CD4-positive, alpha-beta T cell treated with Interleukin-4 for 1 hour (primary cell): ENCODE data around the gene ATP5MK.
A peak's percentile ranks its signal among the peaks of the same experiment; 100 is the strongest.
"Not testable (repeated sequence)": the region's sequence is repeated elsewhere in the genome, so short reads cannot be mapped to it uniquely, and the experiment has no call there.

ENCODE experiments used
- DNase-seq, 2 donors: peaks; one replicate each; pipeline ENCODE4 v3.0.0-alpha.2; 2020 to 2022

The ATP5MK gene

GRCh38 chr10:103396067-103396788 lies at the start of gene ATP5MK, which contains the start of gene PDCD11:
ATP5MK (minus strand) TSS chr10:103396475; CDS start chr10:103392457, 4,018 bp downstream.
PDCD11 (plus strand) TSS chr10:103396626; CDS start chr10:103398427, 1,801 bp downstream.
- peak; percentile 96 for DNase-seq

- DNase-seq: no peak
These were observed 49.1 kb upstream of the ATP5MK start for GRCh38 chr10:103445366-103445765.

GRCh38 chr10:103444478-103444877 lies 48.2 kb upstream of the ATP5MK start:
- no peak for DNase-seq

- DNase-seq: no peak
These were observed 47.4 kb upstream of the ATP5MK start for GRCh38 chr10:103443475-103444185.

- DNase-seq: no peak
These were observed 45.8 kb upstream of the ATP5MK start for GRCh38 chr10:103442031-103442461.

GRCh38 chr10:103441611-103442010 lies 45.3 kb upstream of the ATP5MK start:
- no peak for DNase-seq

- no peak for DNase-seq
These were observed 44.9 kb upstream of the ATP5MK start for GRCh38 chr10:103441206-103441605.

GRCh38 chr10:103440416-103440815 lies 44.1 kb upstream of the ATP5MK start:
- no peak for DNase-seq

GRCh38 chr10:103439776-103440175 lies 43.5 kb upstream of the ATP5MK start:
- no peak for DNase-seq

GRCh38 chr10:103433858-103434257 lies 37.6 kb upstream of the ATP5MK start:
- DNase-seq: no peak

- no peak for DNase-seq
These were observed 35.6 kb upstream of the ATP5MK start for GRCh38 chr10:103431902-103432301.

GRCh38 chr10:103429647-103430046 lies 33.4 kb upstream of the ATP5MK start:
- DNase-seq: peak in 1 of 2 donors; percentile 18

GRCh38 chr10:103428989-103429643 lies 32.8 kb upstream of the ATP5MK start:
- DNase-seq: no peak

GRCh38 chr10:103427866-103428265 lies 31.6 kb upstream of the ATP5MK start:
- no peak for DNase-seq

- DNase-seq: no peak
These were observed 27.5 kb upstream of the ATP5MK start for GRCh38 chr10:103423748-103424147.

GRCh38 chr10:103419101-103419500 lies 22.8 kb upstream of the ATP5MK start:
- no peak for DNase-seq

- no peak for DNase-seq
These were observed 21.3 kb upstream of the ATP5MK start for GRCh38 chr10:103417601-103418000.

GRCh38 chr10:103417148-103417469 lies 20.8 kb upstream of the ATP5MK start:
- DNase-seq: not testable (repeated sequence)

GRCh38 chr10:103416436-103417147 lies 20.3 kb upstream of the ATP5MK start:
- DNase-seq: peak; percentile 61 to 75

GRCh38 chr10:103415581-103415980 lies 19.3 kb upstream of the ATP5MK start:
- DNase-seq: no peak

- no peak for DNase-seq
These were observed 17.3 kb upstream of the ATP5MK start for GRCh38 chr10:103413564-103413963.

GRCh38 chr10:103397191-103397825 lies 1.0 kb upstream of the ATP5MK start:
- no peak for DNase-seq

GRCh38 chr10:103396789-103397087 lies 463 bp upstream of the ATP5MK start:
- DNase-seq: no peak
